GM18507 (cell line): ENCODE results near the gene KMT2C.

Experiments used
- DNase-seq: peaks from one replicate; pipeline ENCODE4 v3.0.0; 2011; ENCODE audit warnings: low read depth; ENCODE audit not compliant: insufficient read length; ENCODE audit errors: extremely low spot score
- FAIRE-seq: peaks from 2 replicates; lab custom pipeline; 2011; peaks lifted over from hg19 to GRCh38; lab: Jason Lieb, UNC

The KMT2C gene

GRCh38 chr7:152131981-152132494, 303.8 kb downstream of the KMT2C start:
- no peak for FAIRE-seq
- DNase-seq, result no peak

- DNase-seq, result no peak
- FAIRE-seq, result no peak
These were observed 304.9 kb downstream of the KMT2C start for GRCh38 chr7:152130658-152131590.

- no peak for DNase-seq
- FAIRE-seq, result no peak
These were observed 306.1 kb downstream of the KMT2C start for GRCh38 chr7:152129682-152130081.

GRCh38 chr7:152128741-152129461, 306.9 kb downstream of the KMT2C start:
- no peak for FAIRE-seq

GRCh38 chr7:152128252-152128651, 307.6 kb downstream of the KMT2C start:
- FAIRE-seq, result no peak
- no peak for DNase-seq

More at GRCh38 chr7:152128741-152129461, 306.9 kb downstream of the KMT2C start:
- DNase-seq, result no peak

- no peak for FAIRE-seq
These were observed 308.6 kb downstream of the KMT2C start for GRCh38 chr7:152127229-152127628.

GRCh38 chr7:152126741-152127140, 309.1 kb downstream of the KMT2C start:
- no peak for FAIRE-seq
- no peak for DNase-seq

More at GRCh38 chr7:152127229-152127628, 308.6 kb downstream of the KMT2C start:
- DNase-seq, result no peak

- FAIRE-seq (no peak), DNase-seq (no peak)
These were observed 313.3 kb downstream of the KMT2C start for GRCh38 chr7:152122540-152122939.

- FAIRE-seq (no peak), DNase-seq (no peak)
These were observed 314.4 kb downstream of the KMT2C start for GRCh38 chr7:152121432-152121831.

- DNase-seq, result no peak
These were observed 315.0 kb downstream of the KMT2C start for GRCh38 chr7:152120776-152121175.

GRCh38 chr7:152120210-152120609, 315.6 kb downstream of the KMT2C start:
- FAIRE-seq (no peak), DNase-seq (no peak)

More at GRCh38 chr7:152120776-152121175, 315.0 kb downstream of the KMT2C start:
- no peak for FAIRE-seq

- no peak for FAIRE-seq
- no peak for DNase-seq
These were observed 318.4 kb downstream of the KMT2C start for GRCh38 chr7:152117356-152117755.

GRCh38 chr7:152115021-152115718, 320.6 kb downstream of the KMT2C start:
- DNase-seq (no peak), FAIRE-seq (no peak)

GRCh38 chr7:152112829-152113228, 323.0 kb downstream of the KMT2C start:
- DNase-seq (no peak), FAIRE-seq (no peak)

GRCh38 chr7:152108359-152108758, 327.4 kb downstream of the KMT2C start:
- FAIRE-seq (no peak), DNase-seq (no peak)

GRCh38 chr7:152107945-152108344, 327.9 kb downstream of the KMT2C start:
- DNase-seq (no peak), FAIRE-seq (no peak)

GRCh38 chr7:152106990-152107389, 328.8 kb downstream of the KMT2C start:
- DNase-seq (no peak), FAIRE-seq (no peak)

- FAIRE-seq (no peak), DNase-seq (no peak)
These were observed 330.6 kb downstream of the KMT2C start for GRCh38 chr7:152105205-152105604.

GRCh38 chr7:152103691-152104090, 332.1 kb downstream of the KMT2C start:
- DNase-seq, result no peak
- FAIRE-seq, result no peak

GRCh38 chr7:152103066-152103465, 332.7 kb downstream of the KMT2C start:
- FAIRE-seq, result no peak
- DNase-seq, result no peak
